Natural killer cell treated with Interleukin-12 subunit alpha and Interleukin-12 subunit beta and Interleukin-15 and Interleukin-18, amount 100 ng/mL, for 72 hours (primary cell): ENCODE data around the gene RHBDL1. TPM values are rescaled to one million over a fixed set of nuclear protein-coding genes. Genes with fewer than 3 reads are reported as not detected.
"Not testable (repeated sequence)": the region's sequence is repeated elsewhere in the genome, so short reads cannot be mapped to it uniquely, and the experiment has no call there.

Experiments
- ATAC-seq, 2 donors: fragments of 150-1000 bp; cut with Tn5 transposase in 1 of 2; sonication (Bioruptor Pico), chemical (Tn5 transposase) in 1 of 2; 2 replicates each; pipeline ENCODE4 v1.10.0; 2021
- DNase-seq: peaks from one replicate; pipeline ENCODE4 v3.0.0; 2022; ENCODE audit warnings: low spot score
- H3K27ac Mint-ChIP-seq, 2 donors: 1 replicate in 1 of 2; 2 replicates in 1 of 2; pipeline ENCODE4 v1.8.0; 2022; ENCODE audit warnings: mixed read lengths in 2 of 2, mild to moderate bottlenecking in 1 of 2, moderate library complexity in 1 of 2
- H3K27me3 Mint-ChIP-seq, 2 donors: 1 replicate in 1 of 2; 2 replicates in 1 of 2; pipeline ENCODE4 v1.8.0; 2022; ENCODE audit warnings: mixed read lengths in 2 of 2
- H3K36me3 Mint-ChIP-seq: one replicate; pipeline ENCODE4 v1.8.0; 2022; ENCODE audit warnings: mixed read lengths
- H3K4me1 Mint-ChIP-seq, 2 donors: 1 replicate in 1 of 2; 2 replicates in 1 of 2; pipeline ENCODE4 v1.8.0; 2022; ENCODE audit warnings: low read depth in 2 of 2, mixed read lengths in 2 of 2, mild to moderate bottlenecking in 1 of 2
- H3K4me3 Mint-ChIP-seq: one replicate; pipeline ENCODE4 v1.8.0; 2022; ENCODE audit warnings: mixed read lengths
- H3K9me3 Mint-ChIP-seq: 2 replicates; pipeline ENCODE4 v1.8.0; 2022; ENCODE audit warnings: mixed read lengths
- total RNA-seq, 2 donors: library from RNA; stranded (reverse); gene quantifications; one replicate each; pipeline ENCODE4 v1.2.3, GENCODE V29; 2022

RHBDL1 gene
- total RNA-seq, 2 donors from 2014 or later, result 1.0 to 1.5 TPM

GRCh38 chr16:710500-711075 is 35.1 kb downstream of the RHBDL1 start:
- no peak for DNase-seq
- H3K4me1 Mint-ChIP-seq, result peaks cover 0 to 3% of the 10 kb centered on the region in 2 donors
- no peak for ATAC-seq
- H3K9me3 Mint-ChIP-seq, result no peaks in the 10 kb centered on the region
- H3K27me3 Mint-ChIP-seq, result peaks cover 0 to 11% of the 10 kb centered on the region in 2 donors
- H3K27ac Mint-ChIP-seq, result no peak overlapping the region
- H3K4me3 Mint-ChIP-seq, result no peak overlapping the region
- H3K36me3 Mint-ChIP-seq, result no peaks in the 10 kb centered on the region

- Mint-ChIP-seq H3K27ac (no peak overlapping the region), H3K36me3 (no peaks in the 10 kb centered on the region), H3K4me3 (no peak overlapping the region), H3K4me1 (peaks cover 0 to 3% of the 10 kb centered on the region in 2 donors), H3K9me3 (no peaks in the 10 kb centered on the region), H3K27me3 (peaks cover 0 to 11% of the 10 kb centered on the region in 2 donors)
- ATAC-seq (no peak), DNase-seq (no peak)
These were observed 35.6 kb downstream of the RHBDL1 start for GRCh38 chr16:711084-711483.

- peak; percentile 83 for DNase-seq
- ATAC-seq, result peak; percentile 71 to 75
- Mint-ChIP-seq H3K4me3 (no peak overlapping the region), H3K27me3 (peaks cover 0 to 11% of the 10 kb centered on the region in 2 donors), H3K36me3 (no peaks in the 10 kb centered on the region), H3K9me3 (no peaks in the 10 kb centered on the region), H3K4me1 (peaks cover 0 to 3% of the 10 kb centered on the region in 2 donors), H3K27ac (no peak overlapping the region)
These were observed 36.3 kb downstream of the RHBDL1 start for GRCh38 chr16:711548-712320.

GRCh38 chr16:712740-713250 is 37.3 kb downstream of the RHBDL1 start:
- not testable (repeated sequence) for H3K36me3 Mint-ChIP-seq, H3K27me3 Mint-ChIP-seq, H3K4me1 Mint-ChIP-seq, ATAC-seq, H3K4me3 Mint-ChIP-seq, H3K9me3 Mint-ChIP-seq, H3K27ac Mint-ChIP-seq, DNase-seq

GRCh38 chr16:714079-714478 is 38.6 kb downstream of the RHBDL1 start:
- ATAC-seq (no peak), DNase-seq (no peak)
- Mint-ChIP-seq H3K36me3 (no peaks in the 10 kb centered on the region), H3K4me3 (no peak overlapping the region), H3K27me3 (peaks cover 0 to 3% of the 10 kb centered on the region in 2 donors), H3K9me3 (no peaks in the 10 kb centered on the region), H3K4me1 (peaks cover 0 to 7% of the 10 kb centered on the region in 2 donors), H3K27ac (no peak overlapping the region)

GRCh38 chr16:714558-715476 is 39.3 kb downstream of the RHBDL1 start, which contains the start of gene METRN:
Gene METRN (plus strand): TSS chr16:715118. CDS start chr16:715290, 172 bp downstream.
- peak; percentile 94 for DNase-seq
- H3K36me3 Mint-ChIP-seq, result no peaks in the 10 kb centered on the region
- peaks cover 0 to 3% of the 10 kb centered on the region in 2 donors for H3K27me3 Mint-ChIP-seq
- peak within 1 kb of the TSS; percentile 30 for H3K4me3 Mint-ChIP-seq
- no peak within 1 kb of the TSS for H3K27ac Mint-ChIP-seq
- peaks cover 0 to 11% of the 10 kb centered on the region in 2 donors for H3K4me1 Mint-ChIP-seq
- peak; percentile 92 to 96 for ATAC-seq
- H3K9me3 Mint-ChIP-seq, result no peaks in the 10 kb centered on the region

- H3K4me3 Mint-ChIP-seq, result peak overlapping the region; percentile 30
- H3K9me3 Mint-ChIP-seq, result no peaks in the 10 kb centered on the region
- H3K4me1 Mint-ChIP-seq, result peaks cover 0 to 16% of the 10 kb centered on the region in 2 donors
- H3K27me3 Mint-ChIP-seq, result peaks cover 0 to 3% of the 10 kb centered on the region in 2 donors
- DNase-seq, result no peak
- ATAC-seq, result peak; percentile 34
- H3K27ac Mint-ChIP-seq, result no peak overlapping the region
- no peaks in the 10 kb centered on the region for H3K36me3 Mint-ChIP-seq
These were observed 40.2 kb downstream of the RHBDL1 start for GRCh38 chr16:715477-716199.

GRCh38 chr16:716200-716568 is 40.7 kb downstream of the RHBDL1 start:
- H3K4me1 Mint-ChIP-seq, result peaks cover 0 to 16% of the 10 kb centered on the region in 2 donors
- H3K9me3 Mint-ChIP-seq, result no peaks in the 10 kb centered on the region
- peaks cover 0 to 3% of the 10 kb centered on the region in 2 donors for H3K27me3 Mint-ChIP-seq
- no peaks in the 10 kb centered on the region for H3K36me3 Mint-ChIP-seq
- DNase-seq, result no peak
- ATAC-seq, result no peak
- H3K4me3 Mint-ChIP-seq, result peak overlapping the region; percentile 30
- H3K27ac Mint-ChIP-seq, result no peak overlapping the region

- ATAC-seq (no peak), DNase-seq (no peak)
- H3K27ac Mint-ChIP-seq, result no peak overlapping the region
- H3K4me3 Mint-ChIP-seq, result peak overlapping the region; percentile 30
- no peaks in the 10 kb centered on the region for H3K9me3 Mint-ChIP-seq
- no peaks in the 10 kb centered on the region for H3K36me3 Mint-ChIP-seq
- H3K4me1 Mint-ChIP-seq, result peaks cover 0 to 16% of the 10 kb centered on the region in 2 donors
- H3K27me3 Mint-ChIP-seq, result peaks cover 0 to 3% of the 10 kb centered on the region in 2 donors
These were observed 41.4 kb downstream of the RHBDL1 start for GRCh38 chr16:716768-717325.

GRCh38 chr16:717450-718245 is 42.2 kb downstream of the RHBDL1 start:
- ATAC-seq (no peak), DNase-seq (no peak)
- H3K4me3 Mint-ChIP-seq, result no peak overlapping the region

GRCh38 chr16:718389-718788 is 42.9 kb downstream of the RHBDL1 start:
- Mint-ChIP-seq H3K4me3 (no peak overlapping the region), H3K9me3 (no peaks in the 10 kb centered on the region), H3K27ac (no peak overlapping the region), H3K27me3 (no peaks in the 10 kb centered on the region), H3K36me3 (no peaks in the 10 kb centered on the region), H3K4me1 (peaks cover 0 to 15% of the 10 kb centered on the region in 2 donors)
- DNase-seq (no peak), ATAC-seq (no peak)

More at GRCh38 chr16:717450-718245, 42.2 kb downstream of the RHBDL1 start:
- Mint-ChIP-seq H3K9me3 (no peaks in the 10 kb centered on the region), H3K27me3 (peaks cover 0 to 2% of the 10 kb centered on the region in 2 donors), H3K36me3 (no peaks in the 10 kb centered on the region), H3K4me1 (peaks cover 0 to 16% of the 10 kb centered on the region in 2 donors), H3K27ac (no peak overlapping the region)

GRCh38 chr16:718922-719321 is 43.5 kb downstream of the RHBDL1 start:
- no peaks in the 10 kb centered on the region for H3K36me3 Mint-ChIP-seq
- H3K27ac Mint-ChIP-seq, result no peak overlapping the region
- H3K27me3 Mint-ChIP-seq, result no peaks in the 10 kb centered on the region
- H3K4me3 Mint-ChIP-seq, result peak overlapping the region; percentile 79
- H3K9me3 Mint-ChIP-seq, result no peaks in the 10 kb centered on the region
- DNase-seq (no peak), ATAC-seq (no peak)
- peaks cover 0 to 15% of the 10 kb centered on the region in 2 donors for H3K4me1 Mint-ChIP-seq
